HCT116 (cell line): ENCODE results near the gene AOPEP. TPM values are rescaled to one million over a fixed set of nuclear protein-coding genes. Genes with fewer than 3 reads are reported as not detected.

Experiments used
- ATAC-seq: fragments of 200-7000 bp; cut with Tn5 transposase; 2 replicates; pipeline ENCODE4 v1.9.1; 2020; ENCODE audit warnings: mild to moderate bottlenecking, moderate library complexity
- BruUV-seq: library from RNA; stranded (reverse); fragments of 400-500 nt; replicated peaks from 2 replicates; lab custom pipeline; 2021; lab: Mats Ljungman, UMichigan
- CTCF ChIA-PET: fragments of 300-600 bp; sonication (Branson Sonifier 250); formaldehyde crosslinking; loops from one replicate; lab custom pipeline; 2021; ENCODE audit warnings: antibody characterized with exemption; lab: Charles Lee
- POLR2A ChIA-PET: fragments of 300-600, 350-600 bp; sonication (Branson Sonifier 250); formaldehyde crosslinking; loops from one replicate; lab custom pipeline; 2021; ENCODE audit warnings: antibody characterized with exemption; lab: Charles Lee
- RAD21 ChIA-PET, 2 experiments: fragments of 300-600 bp; sonication (Branson Sonifier 250); formaldehyde crosslinking; loops; one replicate each; lab custom pipeline; 2023; ENCODE audit warnings: low total read pairs in 2 of 2; ENCODE audit not compliant: uncharacterized antibody in 2 of 2, unreplicated experiment in 2 of 2, low non-redundant PET in 1 of 2; lab: Charles Lee
- DNase-seq: peaks from one replicate; pipeline ENCODE4 v3.0.0-alpha.2; 2010; ENCODE audit warnings: low read depth, low spot score
- H2AFZ ChIP-seq: fragments of 200-600 bp; shearing (Covaris generic), sonication (generic); 2 replicates; pipeline ENCODE4 v1.6.1; 2017; ENCODE audit warnings: low read depth, mixed run types, mixed read lengths, antibody characterized with exemption, low read length; ENCODE audit not compliant: poor library complexity, severe bottlenecking
- H3K27ac ChIP-seq: 2 replicates; pipeline ENCODE4 v1.5.1; 2012; ENCODE audit warnings: low read depth, low read length
- H3K27me3 ChIP-seq: fragments of 200-600 bp; sonication (generic); 2 replicates; pipeline ENCODE4 v1.6.1; 2016; ENCODE audit warnings: mixed run types, low read length, mixed read lengths; ENCODE audit not compliant: insufficient read depth
- H3K36me3 ChIP-seq, 2 experiments: fragments of 200-500 bp in 1 of 2; fragments of 200-600 bp in 1 of 2; sonication (Bioruptor generic) in 1 of 2; sonication (generic) in 1 of 2; 2 replicates each; pipeline versions ENCODE4 v1.5.1 to v1.6.1; 2014 to 2016; ENCODE audit warnings: low read length in 2 of 2, inconsistent platforms in 1 of 2, mixed read lengths in 1 of 2, mixed run types in 1 of 2; ENCODE audit not compliant: insufficient read depth in 2 of 2, control insufficient read depth in 1 of 2
- H3K4me1 ChIP-seq, 2 experiments: fragments of 200-600 bp in 1 of 2; sonication (generic) in 1 of 2; 2 replicates each; pipeline versions ENCODE4 v1.5.1 to v1.6.1; 2012 to 2017; ENCODE audit warnings: low read length in 2 of 2, inconsistent platforms in 1 of 2, mild to moderate bottlenecking in 1 of 2, mixed read lengths in 1 of 2, mixed run types in 1 of 2, moderate library complexity in 1 of 2; ENCODE audit not compliant: insufficient read depth in 2 of 2, control insufficient read depth in 1 of 2
- H3K4me2 ChIP-seq: fragments of 200-600 bp; sonication (generic); 2 replicates; pipeline ENCODE4 v1.6.1; 2017; ENCODE audit warnings: mixed run types, low read length, mixed read lengths
- H3K4me3 ChIP-seq, 2 experiments: fragments of 200-600 bp in 1 of 2; sonication (generic) in 1 of 2; replicated peaks in 1 of 2; 2 replicates each; pipeline ENCODE4 v1.5.1; 2011 to 2016; ENCODE audit warnings: low read length in 2 of 2, control low read depth in 1 of 2, low read depth in 1 of 2, mild to moderate bottlenecking in 1 of 2, mixed read lengths in 1 of 2, mixed run types in 1 of 2
- H3K79me2 ChIP-seq: fragments of 200-600 bp; sonication (generic); 2 replicates; pipeline ENCODE4 v1.6.1; 2017; ENCODE audit warnings: mild to moderate bottlenecking, mixed run types, low read length, moderate library complexity, mixed read lengths; ENCODE audit not compliant: insufficient read depth
- H3K9ac ChIP-seq: fragments of 200-600 bp; sonication (generic); 2 replicates; pipeline ENCODE4 v1.6.1; 2016; ENCODE audit warnings: low read length, mixed read lengths
- H3K9me2 ChIP-seq: fragments of 200-600 bp; sonication (generic), shearing (Covaris generic); 2 replicates; pipeline ENCODE4 v1.6.1; 2017; ENCODE audit warnings: mixed run types, mild to moderate bottlenecking, moderate library complexity; ENCODE audit not compliant: insufficient read depth
- H3K9me3 ChIP-seq, 2 experiments: fragments of 200-500 bp in 1 of 2; fragments of 200-600 bp in 1 of 2; sonication (Bioruptor generic) in 1 of 2; sonication (generic) in 1 of 2; 2 replicates each; pipeline ENCODE4 v1.6.1; 2014 to 2017; ENCODE audit warnings: low read length in 2 of 2, mixed read lengths in 2 of 2, inconsistent platforms in 1 of 2, low read depth in 1 of 2, mild to moderate bottlenecking in 1 of 2, mixed run types in 1 of 2, moderate library complexity in 1 of 2; ENCODE audit not compliant: control insufficient read depth in 1 of 2, insufficient read depth in 1 of 2
- H4K20me1 ChIP-seq: fragments of 200-600 bp; sonication (generic), shearing (Covaris generic); 2 replicates; pipeline ENCODE4 v1.6.1; 2017; ENCODE audit warnings: mixed run types, mild to moderate bottlenecking, moderate library complexity; ENCODE audit not compliant: insufficient read depth
- CBX3 ChIP-seq: IDR thresholded peaks from 2 replicates; pipeline ENCODE4 v1.6.1; 2012; ENCODE audit warnings: low read depth
- CEBPB ChIP-seq: IDR thresholded peaks from 2 replicates; pipeline ENCODE4 v1.6.1; 2012; ENCODE audit warnings: low read depth
- ELF1 ChIP-seq: IDR thresholded peaks from 2 replicates; pipeline ENCODE4 v1.6.1; 2012; ENCODE audit warnings: low read depth, borderline replicate concordance
- EZH2 ChIP-seq: fragments of 200-600 bp; sonication (generic); IDR thresholded peaks from 2 replicates; pipeline ENCODE4 v1.6.1; 2017; ENCODE audit warnings: antibody characterized with exemption, mixed run types
- EZH2phosphoT487 ChIP-seq: fragments of 200-600 bp; IDR thresholded peaks from 2 replicates; pipeline ENCODE4 v1.6.1; 2018; ENCODE audit warnings: antibody characterized with exemption, borderline replicate concordance
- FOSL1 ChIP-seq: IDR thresholded peaks from 2 replicates; pipeline ENCODE4 v1.6.1; 2012; ENCODE audit warnings: low read depth
- POLR2AphosphoS5 ChIP-seq: IDR thresholded peaks from 2 replicates; pipeline ENCODE4 v1.6.1; 2011; ENCODE audit warnings: mild to moderate bottlenecking, low read depth, low read length, moderate library complexity
- RAD21 ChIP-seq: IDR thresholded peaks from 2 replicates; pipeline ENCODE4 v1.6.1; 2012; ENCODE audit warnings: low read depth, mild to moderate bottlenecking
- SIN3A ChIP-seq: IDR thresholded peaks from 2 replicates; pipeline ENCODE4 v1.6.1; 2012; ENCODE audit warnings: low read depth
- SP1 ChIP-seq: IDR thresholded peaks from 2 replicates; pipeline ENCODE4 v1.6.1; 2012; ENCODE audit warnings: low read depth
- SRF ChIP-seq: IDR thresholded peaks from 2 replicates; pipeline ENCODE4 v1.6.1; 2012; ENCODE audit warnings: low read depth
- TCF7L2 ChIP-seq: IDR thresholded peaks from 2 replicates; pipeline ENCODE4 v1.7.0; 2011; ENCODE audit warnings: borderline replicate concordance, inconsistent platforms; ENCODE audit not compliant: insufficient read depth, insufficient read length; ENCODE audit errors: extremely low read depth
- YY1 ChIP-seq: IDR thresholded peaks from 2 replicates; pipeline ENCODE4 v1.6.1; 2011; ENCODE audit warnings: low read length, low read depth, moderate library complexity, mild to moderate bottlenecking; ENCODE audit not compliant: insufficient replicate concordance; ENCODE audit errors: extremely low read depth
- ZFX ChIP-seq: fragments of 450-650 bp; IDR thresholded peaks from 2 replicates; pipeline ENCODE4 v1.6.1; 2017
- intact Hi-C: fragments of 100-400 bp; cut with micrococcal nuclease; formaldehyde crosslinking; loops from 2 replicates; pipeline ENCODE4 v1.10.0; 2022
- total RNA-seq: library from RNA; stranded (reverse); gene quantifications from one replicate; pipeline ENCODE4 v1.2.1, GENCODE V29; 2021; ENCODE audit not compliant: unreplicated experiment
- TF ChIP-seq, protein P1 (sequence below): IDR thresholded peaks from 2 replicates; pipeline ENCODE4 v1.6.1; 2011; ENCODE audit warnings: mild to moderate bottlenecking, low read length, moderate library complexity; ENCODE audit not compliant: insufficient replicate concordance; ENCODE audit errors: extremely low read depth
- TF ChIP-seq, protein P2 (sequence below): IDR thresholded peaks from 2 replicates; pipeline ENCODE4 v1.6.1; 2012
- TF ChIP-seq, protein P3 (sequence below): IDR thresholded peaks from 2 replicates; pipeline ENCODE4 v1.6.1; 2012
- TF ChIP-seq, protein P4 (sequence below), 3 experiments: fragments of 200-600 bp in 1 of 3; sonication (generic) in 1 of 3; IDR thresholded peaks in 2 of 3; conservative IDR thresholded peaks in 1 of 3; 2 replicates each; pipeline ENCODE4 v1.5.1; 2012 to 2017; ENCODE audit warnings: low read depth in 2 of 3, low read length in 2 of 3, antibody characterized with exemption in 1 of 3, borderline replicate concordance in 1 of 3, control low read depth in 1 of 3, mild to moderate bottlenecking in 1 of 3, mixed read lengths in 1 of 3, mixed run types in 1 of 3, moderate library complexity in 1 of 3; ENCODE audit not compliant: insufficient read depth in 1 of 3

AOPEP gene
- total RNA-seq, 1 experiment from 2014 or later: 15.1 TPM

DNA sequence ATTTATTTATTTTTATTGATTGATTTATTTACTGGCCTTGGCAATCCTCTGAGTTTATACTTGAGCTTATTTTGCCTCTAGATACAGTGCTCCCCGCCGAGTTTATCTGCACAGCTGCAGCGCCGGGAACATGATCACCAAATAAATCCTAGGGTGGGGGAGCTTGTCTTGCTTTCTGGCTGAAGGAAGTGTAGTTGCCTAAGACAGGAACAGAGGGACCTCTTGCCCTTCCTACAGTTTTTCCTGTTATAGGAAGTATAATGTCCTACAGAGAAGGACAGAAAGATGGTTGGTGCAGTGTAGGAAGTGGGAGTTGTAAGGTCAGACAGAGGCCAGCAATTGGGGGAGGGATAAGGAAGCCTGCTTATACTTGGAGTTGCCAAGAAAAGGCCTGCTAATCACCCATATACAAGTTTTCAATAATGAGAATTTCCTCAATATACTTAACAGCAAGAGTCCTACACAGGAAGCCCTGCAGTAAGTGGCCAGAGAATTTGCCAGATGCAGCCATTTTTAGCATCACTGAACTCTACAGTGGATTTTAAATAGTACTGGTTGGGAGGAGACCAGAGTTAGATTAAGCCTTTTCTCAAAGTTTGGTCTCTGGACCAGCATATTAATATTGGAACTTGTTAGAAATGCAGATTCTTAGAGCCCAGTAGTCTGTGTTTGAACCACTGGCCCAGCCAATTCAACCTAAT is 7.7 kb downstream of the AOPEP start (continued):
- TF ChIP-seq, protein P1, sequence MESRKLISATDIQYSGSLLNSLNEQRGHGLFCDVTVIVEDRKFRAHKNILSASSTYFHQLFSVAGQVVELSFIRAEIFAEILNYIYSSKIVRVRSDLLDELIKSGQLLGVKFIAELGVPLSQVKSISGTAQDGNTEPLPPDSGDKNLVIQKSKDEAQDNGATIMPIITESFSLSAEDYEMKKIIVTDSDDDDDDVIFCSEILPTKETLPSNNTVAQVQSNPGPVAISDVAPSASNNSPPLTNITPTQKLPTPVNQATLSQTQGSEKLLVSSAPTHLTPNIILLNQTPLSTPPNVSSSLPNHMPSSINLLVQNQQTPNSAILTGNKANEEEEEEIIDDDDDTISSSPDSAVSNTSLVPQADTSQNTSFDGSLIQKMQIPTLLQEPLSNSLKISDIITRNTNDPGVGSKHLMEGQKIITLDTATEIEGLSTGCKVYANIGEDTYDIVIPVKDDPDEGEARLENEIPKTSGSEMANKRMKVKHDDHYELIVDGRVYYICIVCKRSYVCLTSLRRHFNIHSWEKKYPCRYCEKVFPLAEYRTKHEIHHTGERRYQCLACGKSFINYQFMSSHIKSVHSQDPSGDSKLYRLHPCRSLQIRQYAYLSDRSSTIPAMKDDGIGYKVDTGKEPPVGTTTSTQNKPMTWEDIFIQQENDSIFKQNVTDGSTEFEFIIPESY: no peak
- no peak for TF ChIP-seq RAD21
- TF ChIP-seq POLR2AphosphoS5: no peak

DNA sequence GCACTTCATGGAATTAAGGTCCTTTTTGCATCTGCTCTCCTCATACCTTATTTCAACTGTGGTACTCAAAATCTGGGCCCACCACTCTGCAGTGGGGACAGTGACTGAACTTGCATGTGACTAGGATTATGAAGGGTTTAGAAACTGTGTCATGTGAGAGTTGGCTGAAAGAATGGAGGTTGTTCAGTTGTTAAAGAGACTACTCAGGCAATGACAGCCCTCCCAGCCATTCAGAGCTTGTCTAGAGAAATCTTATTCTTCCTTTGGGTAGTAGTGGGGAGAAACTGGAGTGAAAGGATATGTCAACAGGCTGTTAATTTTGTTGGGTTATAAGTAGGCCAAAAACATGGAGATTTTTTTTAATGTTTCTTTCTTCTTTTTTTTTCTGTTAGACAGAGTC is 10.3 kb downstream of the AOPEP start:
- Histone ChIP-seq H3K4me3 (no peak overlapping the region), H3K9me2 (no peaks in the 10 kb centered on the region), H3K36me3 (no peaks in the 10 kb centered on the region), H3K9ac (no peak overlapping the region), H3K27me3 (no peaks in the 10 kb centered on the region), H4K20me1 (no peaks in the 10 kb centered on the region), H3K79me2 (peaks cover 25% of the 10 kb centered on the region), H3K9me3 (no peaks in the 10 kb centered on the region), H2AFZ (no peak overlapping the region), H3K27ac (no peak overlapping the region), H3K4me2 (no peak overlapping the region), H3K4me1 (no peaks in the 10 kb centered on the region)
- ChIA-PET RAD21 (no interaction called here), CTCF (no interaction called here), POLR2A (no interaction called here)
- no TSS peak for BruUV-seq
- no peak for ATAC-seq
- TF ChIP-seq, protein P1: no peak
- no peak for TF ChIP-seq SRF
- no peak for TF ChIP-seq RAD21
- no peak for TF ChIP-seq CBX3
- no peak for TF ChIP-seq TCF7L2
- no peak for TF ChIP-seq ZFX
- TF ChIP-seq EZH2: no peak
- TF ChIP-seq SP1: no peak
- no peak for TF ChIP-seq EZH2phosphoT487
- TF ChIP-seq, protein P2, sequence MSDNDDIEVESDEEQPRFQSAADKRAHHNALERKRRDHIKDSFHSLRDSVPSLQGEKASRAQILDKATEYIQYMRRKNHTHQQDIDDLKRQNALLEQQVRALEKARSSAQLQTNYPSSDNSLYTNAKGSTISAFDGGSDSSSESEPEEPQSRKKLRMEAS: no peak
- TF ChIP-seq, protein P3, sequence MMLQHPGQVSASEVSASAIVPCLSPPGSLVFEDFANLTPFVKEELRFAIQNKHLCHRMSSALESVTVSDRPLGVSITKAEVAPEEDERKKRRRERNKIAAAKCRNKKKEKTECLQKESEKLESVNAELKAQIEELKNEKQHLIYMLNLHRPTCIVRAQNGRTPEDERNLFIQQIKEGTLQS: no peak
- no peak for TF ChIP-seq FOSL1
- TF ChIP-seq, protein P4, sequence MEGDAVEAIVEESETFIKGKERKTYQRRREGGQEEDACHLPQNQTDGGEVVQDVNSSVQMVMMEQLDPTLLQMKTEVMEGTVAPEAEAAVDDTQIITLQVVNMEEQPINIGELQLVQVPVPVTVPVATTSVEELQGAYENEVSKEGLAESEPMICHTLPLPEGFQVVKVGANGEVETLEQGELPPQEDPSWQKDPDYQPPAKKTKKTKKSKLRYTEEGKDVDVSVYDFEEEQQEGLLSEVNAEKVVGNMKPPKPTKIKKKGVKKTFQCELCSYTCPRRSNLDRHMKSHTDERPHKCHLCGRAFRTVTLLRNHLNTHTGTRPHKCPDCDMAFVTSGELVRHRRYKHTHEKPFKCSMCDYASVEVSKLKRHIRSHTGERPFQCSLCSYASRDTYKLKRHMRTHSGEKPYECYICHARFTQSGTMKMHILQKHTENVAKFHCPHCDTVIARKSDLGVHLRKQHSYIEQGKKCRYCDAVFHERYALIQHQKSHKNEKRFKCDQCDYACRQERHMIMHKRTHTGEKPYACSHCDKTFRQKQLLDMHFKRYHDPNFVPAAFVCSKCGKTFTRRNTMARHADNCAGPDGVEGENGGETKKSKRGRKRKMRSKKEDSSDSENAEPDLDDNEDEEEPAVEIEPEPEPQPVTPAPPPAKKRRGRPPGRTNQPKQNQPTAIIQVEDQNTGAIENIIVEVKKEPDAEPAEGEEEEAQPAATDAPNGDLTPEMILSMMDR (IDR thresholded peaks at IDR 0.05 in 2 of 3, conservative IDR thresholded peaks at IDR 0.05 in 1 of 3; ENCODE audit: borderline replicate concordance in 1 of 3, insufficient read depth in 1 of 3, low read depth in 2 of 3, low read length in 2 of 3): no peak
- TF ChIP-seq YY1: no peak
- TF ChIP-seq ELF1: no peak
- no peak for TF ChIP-seq POLR2AphosphoS5
- no peak for TF ChIP-seq CEBPB
- TF ChIP-seq SIN3A: no peak
- intact Hi-C loops: no loop called here
- no peak for DNase-seq
